GM19468 (cell line): ENCODE data around the gene SPDYE17.
"Not testable (repeated sequence)": the region's sequence is repeated elsewhere in the genome, so short reads cannot be mapped to it uniquely, and the experiment has no call there.

Experiments
- ATAC-seq: cut with Tn5 transposase; IDR thresholded peaks from one replicate; pipeline ENCODE4 v1.9.1; 2021; ENCODE audit warnings: mild to moderate bottlenecking, moderate library complexity, moderate number of reproducible peaks; ENCODE audit not compliant: unreplicated experiment; ENCODE audit errors: extremely low read depth

SPDYE17 gene, protein sequence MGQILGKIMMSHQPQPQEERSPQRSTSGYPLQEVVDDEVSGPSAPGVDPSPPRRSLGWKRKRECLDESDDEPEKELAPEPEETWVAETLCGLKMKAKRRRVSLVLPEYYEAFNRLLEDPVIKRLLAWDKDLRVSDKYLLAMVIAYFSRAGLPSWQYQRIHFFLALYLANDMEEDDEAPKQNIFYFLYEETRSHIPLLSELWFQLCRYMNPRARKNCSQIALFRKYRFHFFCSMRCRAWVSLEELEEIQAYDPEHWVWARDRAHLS

DNA sequence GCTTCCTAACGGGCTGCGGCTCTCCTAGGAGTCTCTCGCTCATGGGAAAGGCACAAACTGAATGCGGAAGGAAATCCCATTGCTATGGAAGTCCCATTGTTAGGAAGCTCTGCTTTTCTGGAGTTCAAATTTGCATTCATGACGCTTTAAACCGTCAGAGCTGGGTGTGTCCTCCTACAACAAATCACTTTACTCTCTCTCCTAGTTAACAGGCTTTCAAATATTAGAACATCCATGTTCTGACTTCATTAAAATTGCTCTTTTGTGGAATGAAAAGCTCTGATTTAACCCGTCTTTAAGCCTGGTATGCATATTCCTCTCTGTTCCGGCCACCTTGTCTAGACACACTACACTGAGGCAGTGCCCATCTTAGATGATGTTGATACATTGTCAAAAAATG, at the start of gene SPDYE17:
Gene SPDYE17 (minus strand): TSS at position 101 of the 400 bp plus-strand sequence. CDS start 1,791 bp downstream, outside the sequence.
- not testable (repeated sequence) for ATAC-seq

DNA sequence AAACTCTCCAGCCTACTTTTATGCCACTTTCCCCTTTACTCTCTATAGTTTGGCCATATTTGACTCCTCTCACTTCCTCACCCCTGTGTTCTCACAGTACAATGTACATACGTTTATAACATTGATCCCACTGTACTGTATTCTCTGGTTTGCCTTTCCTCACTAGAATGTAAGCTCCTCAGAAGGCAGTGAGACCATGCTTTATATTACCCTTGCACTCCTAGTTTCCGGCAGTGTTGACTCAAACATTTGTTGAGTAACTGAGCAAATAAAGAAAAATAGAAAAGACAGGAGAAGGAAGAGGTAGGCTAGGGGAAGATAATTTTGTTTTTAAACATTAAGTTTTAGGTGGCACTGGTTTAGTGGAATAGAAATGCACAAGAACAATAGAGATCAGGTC, 48.1 kb upstream of the SPDYE17 start:
- ATAC-seq, result not testable (repeated sequence)

DNA sequence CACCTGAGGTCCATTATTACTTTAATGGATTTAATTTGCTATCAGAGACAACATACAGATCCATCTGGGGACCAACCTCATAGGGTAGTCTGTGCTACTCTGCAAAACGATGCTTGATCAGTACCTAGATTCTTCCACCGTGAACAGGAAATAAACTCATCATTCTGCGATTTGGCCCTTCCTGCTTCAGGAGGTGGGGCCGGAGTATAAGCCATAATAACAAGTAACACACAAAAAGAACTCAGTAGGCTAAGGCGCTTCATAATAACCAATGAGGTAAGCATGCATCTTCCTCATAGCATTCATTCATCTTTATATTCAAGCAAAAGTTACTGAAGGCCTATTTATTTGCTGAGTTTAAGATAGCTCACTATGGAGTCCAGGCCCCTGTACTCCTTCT, 47.5 kb upstream of the SPDYE17 start:
- not testable (repeated sequence) for ATAC-seq

DNA sequence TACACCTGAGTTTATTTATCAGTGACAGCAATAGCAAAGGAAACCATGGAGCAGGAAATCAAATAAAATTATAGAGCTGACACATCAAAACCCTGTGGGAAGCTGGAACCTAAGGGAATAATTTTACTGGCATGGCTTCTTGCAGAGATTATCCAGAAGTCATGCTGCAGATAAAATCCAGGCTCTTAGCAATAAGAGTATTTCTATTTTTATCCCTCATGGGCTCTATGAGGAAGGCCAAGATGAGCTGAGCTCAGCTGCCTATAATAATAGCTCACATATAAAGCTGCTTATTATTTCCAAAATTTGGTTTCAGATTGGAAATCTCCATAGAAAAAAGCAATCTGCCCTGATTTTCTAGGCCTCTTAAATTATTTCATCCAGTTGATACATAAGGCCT, 47.0 kb upstream of the SPDYE17 start:
- ATAC-seq, result not testable (repeated sequence)

DNA sequence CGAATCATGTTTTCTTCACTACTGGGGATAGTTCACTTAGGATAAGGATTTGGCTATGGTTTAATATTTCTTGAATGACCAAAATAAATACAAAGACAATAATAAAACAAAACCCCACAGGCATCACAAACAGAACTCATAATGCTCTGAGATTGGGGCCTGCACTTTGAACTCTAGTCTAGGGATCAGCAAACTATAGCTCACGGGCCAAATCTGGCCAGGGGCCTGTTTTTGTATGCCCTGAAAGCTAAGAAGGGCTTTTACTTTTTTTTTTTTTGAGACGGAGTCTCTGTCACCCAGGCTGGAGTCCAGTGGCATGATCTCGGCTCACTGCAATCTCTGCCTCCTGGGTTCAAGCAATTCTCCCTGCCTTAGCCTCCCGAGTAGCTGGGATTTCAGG, 44.9 kb upstream of the SPDYE17 start:
- ATAC-seq, result not testable (repeated sequence)

DNA sequence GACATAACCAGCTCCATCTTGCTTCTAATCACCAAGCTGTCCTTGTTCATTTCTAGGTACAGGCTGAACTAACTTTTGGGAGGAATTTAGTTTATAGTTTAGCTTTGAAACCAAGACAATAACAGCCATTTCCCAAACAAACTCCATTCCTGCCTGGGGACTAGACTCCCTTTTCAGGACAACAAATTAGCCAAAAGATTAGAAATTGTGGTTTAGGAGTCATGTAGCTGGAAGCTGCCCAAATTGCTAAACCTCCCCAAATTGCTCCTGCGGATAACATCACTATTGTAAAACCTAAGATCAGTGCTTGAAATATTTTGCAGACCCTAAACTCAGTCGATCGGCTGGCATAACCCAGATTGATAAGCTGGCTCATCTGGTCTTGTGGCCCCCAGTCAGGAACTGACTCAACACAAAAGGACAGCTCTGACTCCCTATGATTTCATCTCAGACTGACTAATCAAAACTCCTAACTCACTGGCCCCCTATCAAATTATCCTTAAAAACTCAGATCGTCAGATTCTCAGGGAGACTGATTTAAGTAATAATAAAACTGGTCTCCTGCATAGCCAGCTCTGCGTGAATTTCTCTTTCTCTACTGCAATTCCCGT, 42.7 kb upstream of the SPDYE17 start:
- ATAC-seq, result not testable (repeated sequence)

DNA sequence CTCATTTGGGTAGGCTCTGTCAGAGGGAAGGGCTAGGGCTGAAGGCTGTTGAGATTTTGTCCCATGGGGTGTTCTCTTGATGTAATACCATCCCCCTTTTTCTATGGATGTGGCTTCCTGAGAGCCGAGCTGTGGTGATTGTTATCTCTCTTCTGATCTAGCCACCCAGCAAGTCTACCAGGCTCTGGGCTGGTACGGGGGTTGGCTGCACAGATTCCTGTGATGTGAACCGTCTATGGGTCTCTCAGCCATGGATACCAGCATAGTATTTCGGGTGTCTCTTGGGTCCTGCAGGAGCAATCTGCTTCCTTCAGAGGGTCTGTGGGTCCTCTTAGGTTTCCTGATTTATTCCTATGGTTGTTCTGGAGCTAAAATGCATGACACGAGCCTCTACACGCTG, 38.9 kb upstream of the SPDYE17 start:
- not testable (repeated sequence) for ATAC-seq

DNA sequence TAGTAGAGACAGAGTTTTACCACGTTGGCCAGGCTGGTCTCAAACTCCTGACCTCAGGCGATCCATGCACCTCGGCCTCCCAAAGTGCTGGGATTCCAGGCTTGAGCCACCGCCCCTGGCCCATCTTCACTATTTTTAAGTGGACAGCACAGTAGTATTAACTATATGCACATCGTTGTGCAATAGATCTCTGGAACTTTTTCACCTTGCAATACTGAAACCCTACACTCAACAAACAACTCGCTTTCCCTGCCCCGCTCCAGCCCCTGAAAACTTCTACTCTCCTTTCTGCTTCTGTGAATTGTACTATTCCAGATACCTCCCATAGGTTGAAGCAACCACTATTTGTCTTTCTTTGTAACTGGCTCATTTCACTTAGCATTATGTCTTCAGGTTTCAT, 33.7 kb upstream of the SPDYE17 start:
- ATAC-seq, result not testable (repeated sequence)

DNA sequence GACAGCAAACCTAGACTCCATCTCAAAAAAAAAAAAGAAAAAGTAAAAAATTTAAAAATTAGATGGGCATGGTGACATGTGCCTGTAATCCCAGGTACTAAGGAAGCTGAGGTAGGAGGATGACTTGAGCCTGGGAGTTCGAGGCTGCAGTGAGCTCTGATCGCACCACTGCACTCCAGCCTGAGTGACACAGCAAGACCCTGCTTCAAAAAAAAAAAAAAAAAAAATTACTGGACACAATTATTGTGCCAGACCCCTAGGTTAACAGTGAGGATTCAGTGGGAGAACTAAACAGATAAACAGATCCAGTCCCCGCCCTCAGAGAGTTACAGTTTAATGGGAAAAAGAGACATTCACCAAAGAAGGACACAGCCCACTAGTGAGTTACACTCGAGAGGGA, 31.6 kb upstream of the SPDYE17 start:
- not testable (repeated sequence) for ATAC-seq

DNA sequence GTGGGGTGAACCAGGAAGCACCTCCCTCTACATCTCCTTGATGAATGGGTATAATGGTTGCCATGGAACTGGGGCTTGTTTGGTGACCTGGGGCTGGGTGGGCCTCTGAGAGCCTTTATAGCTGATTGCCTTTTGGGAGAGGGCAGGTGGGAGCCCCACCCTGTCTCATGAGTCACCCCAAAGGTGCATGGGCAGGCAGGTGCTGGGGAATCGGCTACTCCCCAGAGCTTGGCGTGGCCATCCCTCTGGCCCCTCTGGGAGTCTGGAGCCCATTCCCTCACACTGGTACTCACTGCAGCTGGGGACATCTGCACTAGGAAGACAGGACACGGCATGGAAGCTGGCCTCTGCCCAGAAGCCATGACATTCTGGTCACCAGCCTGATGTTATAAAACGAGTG, 30.4 kb upstream of the SPDYE17 start, which contains the start of gene SPDYE18:
Gene SPDYE18 (minus strand): TSS at position 2 of the 400 bp plus-strand sequence. CDS start 2,046 bp downstream, outside the sequence.
- ATAC-seq, result not testable (repeated sequence)

DNA sequence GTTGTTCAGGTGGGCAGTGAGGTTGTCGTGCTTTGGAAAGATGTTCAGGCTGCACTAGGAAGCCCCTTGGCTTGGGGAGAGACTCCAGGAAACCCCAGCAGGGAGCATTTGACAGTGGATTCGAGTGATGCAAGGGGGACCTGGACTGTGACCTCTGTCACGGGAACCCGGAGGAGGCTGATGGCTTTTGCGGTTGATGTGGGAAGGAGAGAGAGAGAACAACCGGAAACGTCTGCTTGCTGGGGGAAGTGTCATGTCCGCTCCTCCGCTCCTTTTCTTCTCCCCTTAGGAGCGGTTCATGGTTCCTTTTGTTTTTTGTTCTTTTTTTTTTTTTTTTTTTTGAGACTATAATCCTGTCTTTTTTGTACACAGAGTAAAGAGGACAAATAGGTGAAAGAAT, 5.8 kb downstream of the SPDYE17 start:
- ATAC-seq, result not testable (repeated sequence)

DNA sequence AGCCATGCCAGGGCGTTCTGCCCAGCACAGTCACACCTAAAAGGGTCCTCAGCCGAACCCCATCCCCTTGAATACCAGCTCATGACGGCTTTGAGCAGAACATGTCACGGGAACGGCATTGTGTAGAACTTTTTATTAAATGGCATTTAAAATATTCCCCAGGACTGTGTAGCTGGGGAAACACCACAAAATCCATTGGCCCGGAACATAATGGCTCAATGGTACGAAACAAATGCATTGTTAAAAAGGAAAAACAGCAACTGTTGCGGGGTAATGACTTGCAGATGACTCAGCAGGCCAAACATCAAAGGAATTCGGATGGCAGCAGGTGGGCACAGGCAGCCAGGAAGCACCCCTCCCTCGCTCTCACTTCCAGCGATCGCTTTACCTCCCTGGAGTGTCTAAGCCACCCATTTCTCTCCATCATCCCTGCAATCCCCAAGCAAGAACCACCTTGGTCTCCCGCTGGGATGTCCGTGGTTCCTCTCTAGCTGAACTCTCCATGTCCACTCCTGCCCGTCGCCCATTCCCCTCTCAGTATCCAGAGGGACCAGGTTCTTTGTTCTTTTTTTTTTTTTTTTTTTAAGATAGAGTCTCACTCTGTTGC, 22.0 kb downstream of the SPDYE17 start:
- not testable (repeated sequence) for ATAC-seq

DNA sequence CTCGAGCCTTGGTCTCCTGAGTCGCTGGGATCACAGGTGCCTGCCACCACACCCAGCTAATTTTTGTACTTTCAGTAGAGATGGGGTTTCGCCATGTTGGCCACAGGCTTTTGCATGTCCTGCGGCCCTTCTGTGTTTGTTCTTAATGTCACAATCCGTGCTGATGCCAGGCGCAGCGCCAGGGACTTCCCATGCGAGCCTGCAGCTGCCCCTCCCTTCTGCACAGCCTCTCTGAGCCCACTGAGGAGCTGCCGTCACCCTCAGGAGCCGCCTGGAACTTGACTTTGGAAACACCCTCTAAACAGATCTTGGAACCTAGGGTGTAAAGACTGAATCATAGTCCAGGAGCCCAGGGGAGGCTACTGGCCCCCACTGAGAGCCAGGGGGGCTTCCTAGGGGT, 24.2 kb downstream of the SPDYE17 start:
- not testable (repeated sequence) for ATAC-seq

DNA sequence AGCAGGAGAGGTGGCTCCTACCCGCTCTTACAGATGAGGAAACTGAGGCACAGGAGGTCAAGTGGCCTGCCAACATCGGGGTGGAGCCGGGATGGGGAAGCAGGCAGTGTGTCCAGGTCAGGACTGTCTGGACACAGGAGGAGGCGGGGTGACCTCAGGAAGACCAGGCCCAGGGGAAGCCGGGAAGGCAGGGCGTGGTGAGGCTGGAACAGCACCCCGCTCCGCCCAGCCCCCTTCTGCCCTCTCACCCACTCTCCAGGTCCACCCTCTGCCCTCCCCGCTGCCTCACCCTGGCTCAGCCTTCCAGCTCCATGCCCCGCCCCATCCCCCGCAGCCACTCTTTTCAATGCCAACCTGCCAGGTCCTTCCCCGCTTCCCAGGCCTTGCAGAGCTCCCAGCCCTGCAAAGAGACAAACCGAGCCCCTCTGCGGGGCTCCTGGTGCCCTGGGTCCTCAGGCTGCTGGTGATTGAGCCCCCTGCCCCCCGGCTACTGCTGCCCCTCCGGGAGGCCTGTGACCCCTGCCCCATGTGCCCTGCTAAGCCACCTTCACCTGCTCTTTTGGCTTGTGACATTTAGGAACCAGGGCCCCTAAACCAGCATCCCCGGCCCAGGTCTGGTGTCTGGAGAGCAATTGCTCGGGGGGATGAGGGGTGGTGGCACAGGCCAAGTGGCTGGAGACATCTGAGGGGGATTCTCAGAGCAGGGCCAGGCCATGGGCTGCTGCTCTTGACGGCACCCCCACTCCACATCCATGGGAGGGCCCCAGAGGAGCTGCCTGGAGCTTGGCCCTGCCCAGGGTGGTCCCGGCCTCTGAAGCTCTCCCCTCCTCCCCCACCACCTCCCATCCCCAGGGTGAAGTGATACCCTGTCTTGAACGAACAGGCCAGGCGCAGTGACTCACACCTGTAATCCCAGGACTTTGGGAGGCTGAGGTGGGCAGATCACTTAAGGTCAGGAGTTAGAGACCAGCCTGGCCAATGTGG, 25.7 kb downstream of the SPDYE17 start:
- not testable (repeated sequence) for ATAC-seq

DNA sequence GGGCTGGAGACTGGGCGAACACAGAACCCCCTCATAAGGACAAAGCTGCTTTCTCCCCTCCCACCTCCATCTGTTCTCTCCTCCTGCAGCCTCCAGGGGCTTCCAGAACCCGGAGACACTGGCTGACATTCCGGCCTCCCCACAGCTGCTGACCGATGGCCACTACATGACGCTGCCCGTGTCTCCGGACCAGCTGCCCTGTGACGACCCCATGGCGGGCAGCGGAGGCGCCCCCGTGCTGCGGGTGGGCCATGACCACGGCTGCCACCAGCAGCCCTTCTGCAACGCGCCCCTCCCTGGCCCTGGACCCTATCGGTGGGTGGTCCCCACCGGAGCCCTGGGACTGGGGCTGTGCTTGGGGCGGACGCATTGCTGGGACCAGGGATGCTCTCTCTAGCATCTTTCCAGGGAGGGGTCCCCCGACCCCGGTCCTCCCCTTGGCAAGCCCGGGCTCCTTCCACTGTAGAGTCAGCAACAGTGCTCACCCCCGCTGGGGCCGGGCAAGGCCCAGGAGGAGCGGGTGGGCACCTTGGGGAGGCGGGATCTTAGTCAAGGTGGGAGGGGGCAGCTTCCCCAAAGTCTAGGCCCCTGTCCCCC, 26.6 kb downstream of the SPDYE17 start:
- ATAC-seq, result not testable (repeated sequence)

DNA sequence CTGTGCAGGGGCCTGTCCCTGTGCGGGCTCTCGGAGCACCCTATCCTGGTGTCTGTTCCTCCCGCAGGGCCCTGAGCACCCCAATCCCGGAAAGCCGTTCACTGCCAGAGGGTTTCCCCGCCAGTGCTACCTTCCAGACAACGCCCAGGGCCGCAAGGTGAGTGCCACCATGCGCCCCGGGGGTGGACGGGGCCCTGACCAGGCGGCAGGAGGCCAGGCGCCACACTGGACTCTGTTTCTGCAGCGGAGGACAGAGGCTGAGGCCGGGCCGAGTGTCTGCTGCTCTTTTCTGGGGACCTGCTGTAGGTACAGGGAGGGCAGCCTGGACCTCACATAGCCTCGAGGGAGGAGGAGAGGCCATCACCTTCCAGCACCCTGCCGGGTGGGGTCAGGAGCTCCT, 28.0 kb downstream of the SPDYE17 start:
- ATAC-seq, result not testable (repeated sequence)

DNA sequence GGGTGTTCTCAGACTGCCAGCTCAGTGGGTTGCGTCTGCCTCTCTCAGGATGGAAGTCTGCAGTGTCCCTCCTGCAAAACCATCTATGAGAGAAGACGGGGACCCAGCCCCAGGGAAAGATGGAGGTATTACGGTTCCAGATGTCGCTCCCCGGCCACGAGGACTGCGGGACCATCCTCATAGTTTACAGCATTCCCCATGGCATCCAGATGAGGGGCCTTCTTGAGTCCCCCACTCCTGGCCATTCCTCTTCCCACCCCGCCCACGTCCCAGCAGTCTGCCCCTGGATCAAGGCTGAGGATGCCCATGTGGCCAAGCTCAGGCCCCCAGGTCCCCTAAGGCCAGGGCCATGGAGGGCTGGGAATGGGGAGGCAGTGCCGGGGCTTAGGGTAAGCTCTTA, 28.9 kb downstream of the SPDYE17 start:
- ATAC-seq, result not testable (repeated sequence)

DNA sequence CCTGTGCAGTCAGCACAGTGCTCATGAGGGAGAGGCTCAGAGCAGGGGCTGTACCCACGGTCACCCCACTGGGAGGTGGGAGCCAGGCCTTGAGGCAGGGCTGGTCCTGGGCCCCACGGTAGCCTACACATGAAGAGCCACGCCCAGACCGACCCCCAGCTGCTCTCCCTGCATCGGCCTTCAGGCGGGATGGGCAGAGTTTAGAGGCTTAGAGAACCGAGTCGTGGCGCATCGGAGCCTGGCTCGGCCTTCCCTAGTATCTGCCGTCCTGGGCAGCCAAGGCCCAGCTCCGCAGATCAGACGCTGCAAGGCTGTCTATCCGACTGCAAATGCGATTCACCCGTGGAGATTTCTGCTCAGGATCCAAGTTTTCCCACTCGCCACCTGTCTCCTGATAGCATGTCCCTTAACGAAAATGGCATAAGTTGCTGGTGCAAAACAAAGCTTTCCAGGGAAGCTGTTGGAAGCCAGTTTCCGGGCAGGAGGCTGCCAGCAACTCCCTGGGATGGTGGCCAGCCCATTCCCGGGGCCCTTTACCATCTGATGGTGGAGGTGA, 29.4 kb downstream of the SPDYE17 start:
- ATAC-seq, result not testable (repeated sequence)

DNA sequence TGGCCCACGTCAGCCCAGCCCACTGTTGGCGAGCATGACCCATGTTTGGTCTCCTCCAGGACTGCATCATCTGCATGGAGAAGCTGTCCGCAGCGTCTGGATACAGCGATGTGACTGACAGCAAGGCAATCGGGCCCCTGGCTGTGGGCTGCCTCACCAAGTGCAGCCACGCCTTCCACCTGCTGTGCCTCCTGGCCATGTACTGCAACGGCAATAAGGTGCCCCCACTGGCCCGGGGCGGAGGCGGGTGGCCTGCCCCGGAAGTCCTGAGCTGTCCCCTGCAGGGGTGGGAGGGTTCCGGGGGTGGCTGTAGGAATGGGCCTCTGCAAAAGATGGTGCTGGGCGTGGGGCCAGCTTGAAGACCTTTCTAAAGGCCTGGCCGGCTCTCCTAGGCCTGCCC, 30.1 kb downstream of the SPDYE17 start:
- not testable (repeated sequence) for ATAC-seq
